HG02588 (cell line): ENCODE data around the gene ST8SIA3.

Source experiments
- ATAC-seq: cut with Tn5 transposase; IDR thresholded peaks from one replicate; pipeline ENCODE4 v1.9.1; 2021; ENCODE audit warnings: mild to moderate bottlenecking, moderate library complexity; ENCODE audit not compliant: unreplicated experiment

The ST8SIA3 gene

GRCh38 chr18:57352271-57352701, at the start of gene ST8SIA3:
ST8SIA3 (plus strand) TSS chr18:57352557; CDS start chr18:57352847, 290 bp downstream.
- ATAC-seq, result no peak

GRCh38 chr18:57311472-57311871, 40.9 kb upstream of the ST8SIA3 start:
- no peak for ATAC-seq

- ATAC-seq, result no peak
These were observed 39.8 kb upstream of the ST8SIA3 start for GRCh38 chr18:57312346-57313144.

GRCh38 chr18:57320603-57321002, 31.8 kb upstream of the ST8SIA3 start:
- ATAC-seq, result no peak

GRCh38 chr18:57325491-57326166, 26.7 kb upstream of the ST8SIA3 start:
- ATAC-seq, result no peak

DNA sequence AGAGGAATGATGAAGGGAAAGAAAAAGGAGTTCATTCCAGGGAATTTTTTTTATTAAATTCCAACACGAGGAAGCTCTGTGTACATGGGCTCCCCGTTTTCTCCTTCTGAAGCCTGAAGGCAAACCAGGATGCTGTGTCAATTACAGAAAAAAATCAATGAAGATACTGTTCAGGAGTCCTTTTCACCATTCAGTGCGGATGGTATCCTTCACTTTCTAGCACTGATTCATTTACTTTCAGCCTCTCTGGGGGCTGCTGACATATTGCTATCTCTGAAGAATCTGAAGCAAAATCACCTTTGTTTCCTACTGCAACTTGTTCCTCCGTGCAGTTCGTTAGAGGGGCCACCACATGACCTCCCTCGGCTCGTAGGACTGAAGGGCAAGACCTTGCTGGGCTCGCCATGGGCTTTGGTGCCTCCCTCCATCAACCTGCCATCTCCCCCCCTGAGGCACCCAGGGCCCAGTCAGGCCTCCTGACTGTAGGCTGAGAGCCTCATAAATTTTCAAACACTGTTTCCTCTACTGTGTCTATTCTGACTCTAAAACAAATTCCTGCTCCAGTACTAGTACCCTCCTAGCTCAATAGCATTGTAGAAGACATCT, 25.5 kb upstream of the ST8SIA3 start:
- no peak for ATAC-seq

DNA sequence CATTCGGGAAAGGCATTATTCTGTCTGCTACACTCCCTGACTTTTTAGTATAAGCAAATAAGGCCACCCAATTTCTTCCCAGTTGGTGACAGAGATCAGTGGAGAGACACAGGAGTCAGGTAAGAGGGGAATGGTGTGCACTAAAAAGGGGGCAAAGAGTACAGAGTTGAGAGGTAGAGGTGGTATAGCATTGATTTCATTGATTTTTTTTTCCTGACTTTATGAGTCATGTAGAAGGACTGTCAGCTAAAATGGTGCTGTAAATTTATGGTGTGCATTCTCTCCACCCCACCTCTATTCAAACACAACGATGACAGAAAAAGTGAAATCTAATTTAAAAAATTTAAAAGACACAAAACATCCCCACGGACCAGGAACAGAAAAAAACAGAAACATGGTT, 23.7 kb upstream of the ST8SIA3 start:
- ATAC-seq, result no peak

- no peak for ATAC-seq
These were observed 22.5 kb upstream of the ST8SIA3 start for GRCh38 chr18:57329856-57330255.

DNA sequence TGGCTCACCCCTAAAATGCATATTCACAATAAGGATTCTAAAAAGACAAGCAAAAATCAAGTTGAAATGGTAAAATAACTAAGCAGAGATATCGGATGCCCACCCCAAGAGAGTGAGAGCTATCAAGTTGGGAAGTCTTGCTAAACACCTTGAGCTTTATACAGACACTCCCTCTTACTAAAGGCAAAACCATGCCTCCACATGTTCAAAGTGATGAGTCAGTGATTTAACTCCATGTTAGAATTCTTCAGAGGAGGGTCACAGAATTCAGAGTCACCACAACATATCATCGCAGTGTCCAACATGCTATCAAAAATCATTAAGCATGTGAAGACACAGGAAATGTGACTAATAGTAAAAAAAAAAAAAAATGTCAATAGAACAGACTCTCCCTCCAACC, 20.6 kb upstream of the ST8SIA3 start:
- no peak for ATAC-seq

DNA sequence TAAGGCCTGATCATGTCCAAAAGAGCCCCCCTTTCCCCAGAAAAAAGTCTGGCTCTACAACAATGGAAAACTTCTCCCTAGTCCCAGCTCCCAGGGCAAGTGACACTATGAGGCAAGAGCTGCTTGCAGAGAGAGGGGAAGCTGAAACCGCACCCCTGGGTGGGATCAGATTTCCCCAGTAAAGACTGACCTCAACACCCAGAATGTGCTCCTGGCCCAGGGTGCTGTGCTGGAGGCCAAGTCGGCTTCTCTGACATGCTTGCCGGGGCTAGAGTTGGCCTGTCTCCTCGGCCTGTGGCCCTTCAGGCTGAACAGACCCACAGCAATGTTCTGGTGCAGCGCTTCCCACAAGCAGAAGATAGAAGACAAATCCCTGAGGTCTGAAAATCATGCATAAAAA, 18.4 kb upstream of the ST8SIA3 start:
- no peak for ATAC-seq

- no peak for ATAC-seq
These were observed 18.0 kb upstream of the ST8SIA3 start for GRCh38 chr18:57334383-57334782.

- no peak for ATAC-seq
These were observed 16.0 kb upstream of the ST8SIA3 start for GRCh38 chr18:57336343-57336742.

DNA sequence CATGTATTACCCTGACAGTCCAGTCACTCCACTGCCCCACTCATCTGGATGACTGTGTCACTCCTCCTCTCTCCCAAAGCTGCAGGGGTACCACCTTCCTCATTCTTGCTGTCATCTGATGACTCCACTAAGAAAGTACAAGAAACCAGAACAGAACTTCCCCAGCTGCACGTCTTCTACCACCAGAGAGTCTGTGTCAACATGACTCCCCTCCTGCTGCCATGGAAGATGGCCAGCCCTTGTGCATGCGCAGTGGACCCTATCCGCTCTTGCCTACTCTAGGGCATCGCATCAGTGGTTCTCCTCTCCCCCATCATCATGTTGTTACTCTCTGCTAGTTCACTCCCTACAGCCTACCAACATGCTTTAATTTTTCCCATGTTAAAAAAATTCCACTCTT, 14.5 kb upstream of the ST8SIA3 start:
- ATAC-seq, result no peak

- no peak for ATAC-seq
These were observed 8.5 kb upstream of the ST8SIA3 start for GRCh38 chr18:57343833-57344232.

- ATAC-seq, result no peak
These were observed 5.5 kb upstream of the ST8SIA3 start for GRCh38 chr18:57346876-57347275.

- ATAC-seq, result no peak
These were observed 4.6 kb upstream of the ST8SIA3 start for GRCh38 chr18:57347784-57348183.

DNA sequence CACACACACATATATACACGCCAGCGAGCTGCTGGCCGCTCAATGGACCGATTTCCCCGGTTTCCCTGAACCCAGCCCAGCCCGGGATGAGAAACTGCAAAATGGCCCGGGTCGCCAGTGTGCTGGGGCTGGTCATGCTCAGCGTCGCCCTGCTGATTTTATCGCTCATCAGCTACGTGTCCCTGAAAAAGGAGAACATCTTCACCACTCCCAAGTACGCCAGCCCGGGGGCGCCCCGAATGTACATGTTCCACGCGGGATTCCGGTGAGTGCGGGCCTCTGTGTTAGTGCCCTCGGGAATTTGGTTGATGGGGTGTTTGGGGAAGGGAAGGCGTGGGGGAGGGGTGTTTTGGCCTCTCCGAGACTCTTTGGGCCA, 392 bp downstream of the ST8SIA3 start:
- no peak for ATAC-seq

DNA sequence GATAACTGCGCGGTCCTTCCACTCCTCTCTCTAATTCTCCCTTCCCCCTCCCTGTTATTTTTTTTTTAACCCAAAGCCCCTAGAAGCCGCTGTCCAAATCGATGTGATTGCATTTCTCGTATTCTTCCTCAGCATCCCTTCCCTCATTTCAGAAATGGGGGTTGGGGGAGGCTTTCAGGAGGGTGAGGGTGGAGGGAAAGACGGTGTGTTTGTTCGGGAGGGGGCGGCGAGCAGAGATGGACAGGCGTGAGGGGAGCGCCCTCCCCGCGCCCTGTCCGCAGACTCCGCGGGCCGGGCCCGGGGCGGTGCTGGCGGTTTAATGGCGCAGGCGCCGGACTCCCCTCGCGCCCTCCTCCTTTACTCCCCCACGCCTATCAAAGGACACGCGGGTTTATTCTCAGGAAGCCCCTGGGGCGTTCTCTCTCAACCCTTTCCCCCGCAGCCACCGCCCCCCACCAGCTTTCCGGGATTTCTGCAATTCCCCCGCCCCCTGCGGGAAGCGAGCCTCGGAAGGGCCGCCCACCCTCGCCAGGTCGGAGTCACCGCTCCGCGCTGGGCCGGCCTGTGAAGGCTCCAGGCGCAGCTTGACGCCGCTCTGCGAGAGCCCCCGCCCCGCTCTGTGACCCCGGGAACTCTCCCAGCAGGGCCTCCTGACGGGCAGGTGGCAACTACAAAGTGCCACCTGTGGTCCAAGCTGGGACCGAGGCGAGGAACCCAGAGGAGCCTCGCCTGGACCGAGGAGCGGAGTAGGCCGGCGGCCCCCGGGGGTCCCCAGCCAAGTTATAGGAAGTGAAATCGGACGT, 981 bp downstream of the ST8SIA3 start:
- ATAC-seq, result no peak

GRCh38 chr18:57353940-57354461, 1.6 kb downstream of the ST8SIA3 start:
- no peak for ATAC-seq

DNA sequence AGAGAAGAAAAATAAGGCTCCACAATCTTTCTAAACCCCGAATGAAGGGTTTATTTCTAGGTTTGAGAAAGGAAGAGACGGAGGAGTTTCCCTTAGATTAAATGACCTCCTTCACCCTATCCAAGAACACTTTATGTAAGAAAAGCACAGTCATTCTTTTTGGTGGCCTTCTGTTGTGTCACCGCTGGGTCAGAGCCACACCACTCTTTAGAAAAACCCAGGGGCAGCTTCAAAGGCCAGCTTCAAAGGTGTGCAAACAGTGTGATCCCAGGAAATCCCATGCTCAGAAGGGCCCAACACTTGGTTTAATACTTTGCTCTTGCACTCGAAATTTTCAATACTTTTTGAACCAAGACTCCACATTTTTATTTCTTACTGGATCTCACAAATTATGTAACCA, 7.1 kb downstream of the ST8SIA3 start:
- no peak for ATAC-seq

GRCh38 chr18:57362714-57363113, 10.4 kb downstream of the ST8SIA3 start:
- ATAC-seq, result no peak
